ENCODE measurements around the gene NIT1.

DNA sequence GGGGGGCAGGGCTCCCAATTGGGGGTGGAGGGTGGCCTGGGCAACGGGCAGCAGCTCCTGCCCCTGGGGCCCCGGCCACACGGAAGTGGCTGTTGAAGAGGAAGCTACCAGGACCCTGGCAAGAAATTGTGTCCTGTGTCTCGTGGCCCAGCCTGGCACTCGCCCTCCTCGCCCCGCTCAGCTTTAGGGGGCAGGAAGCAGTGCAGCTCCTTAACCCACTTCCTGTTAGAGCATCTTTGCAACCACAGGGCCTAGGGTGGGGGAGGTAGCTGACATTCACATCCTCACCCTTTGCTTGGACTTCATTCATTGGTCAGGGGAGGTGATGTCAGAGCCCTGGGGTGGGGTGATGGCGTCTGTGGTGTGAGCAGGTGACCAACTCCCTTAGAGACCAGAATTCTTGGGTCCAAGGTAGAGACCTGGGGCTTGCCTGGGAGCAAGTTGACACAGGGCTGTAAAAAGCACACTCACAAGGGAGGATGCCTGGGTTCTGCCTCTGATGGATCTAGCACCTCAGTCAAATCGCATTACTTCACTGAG is 48.1 kb upstream of the NIT1 start, which contains the start of gene ARHGAP30:
- TF ChIP-seq, protein P1, sequence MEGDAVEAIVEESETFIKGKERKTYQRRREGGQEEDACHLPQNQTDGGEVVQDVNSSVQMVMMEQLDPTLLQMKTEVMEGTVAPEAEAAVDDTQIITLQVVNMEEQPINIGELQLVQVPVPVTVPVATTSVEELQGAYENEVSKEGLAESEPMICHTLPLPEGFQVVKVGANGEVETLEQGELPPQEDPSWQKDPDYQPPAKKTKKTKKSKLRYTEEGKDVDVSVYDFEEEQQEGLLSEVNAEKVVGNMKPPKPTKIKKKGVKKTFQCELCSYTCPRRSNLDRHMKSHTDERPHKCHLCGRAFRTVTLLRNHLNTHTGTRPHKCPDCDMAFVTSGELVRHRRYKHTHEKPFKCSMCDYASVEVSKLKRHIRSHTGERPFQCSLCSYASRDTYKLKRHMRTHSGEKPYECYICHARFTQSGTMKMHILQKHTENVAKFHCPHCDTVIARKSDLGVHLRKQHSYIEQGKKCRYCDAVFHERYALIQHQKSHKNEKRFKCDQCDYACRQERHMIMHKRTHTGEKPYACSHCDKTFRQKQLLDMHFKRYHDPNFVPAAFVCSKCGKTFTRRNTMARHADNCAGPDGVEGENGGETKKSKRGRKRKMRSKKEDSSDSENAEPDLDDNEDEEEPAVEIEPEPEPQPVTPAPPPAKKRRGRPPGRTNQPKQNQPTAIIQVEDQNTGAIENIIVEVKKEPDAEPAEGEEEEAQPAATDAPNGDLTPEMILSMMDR (IDR thresholded peaks at IDR 0.05), result no peak
- no peak for TF ChIP-seq POLR2A (IDR thresholded peaks at IDR 0.05)

Measured in breast epithelium (tissue), 3 donors.